Testis (tissue), 3 donors: Measurements from ENCODE around the gene BMERB1. TPM values are rescaled to one million over a fixed set of nuclear protein-coding genes. Genes with fewer than 3 reads are reported as not detected.

Experiments
- DNase-seq: peaks from one replicate; pipeline ENCODE4 v3.0.0-alpha.2; 2019
- H3K27ac ChIP-seq, 2 donors: fragments of 200-600 bp; sonication (generic); one replicate each; pipeline ENCODE4 v1.5.1; 2019
- H3K27me3 ChIP-seq: fragments of 200-600 bp; sonication (generic); one replicate; pipeline ENCODE4 v1.5.1; 2019
- H3K36me3 ChIP-seq: fragments of 200-600 bp; sonication (generic); one replicate; pipeline ENCODE4 v1.5.1; 2017; ENCODE audit warnings: low read depth; ENCODE audit errors: missing control alignments
- H3K4me1 ChIP-seq: fragments of 200-600 bp; sonication (generic); one replicate; pipeline ENCODE4 v1.5.1; 2019
- H3K4me3 ChIP-seq, 2 donors: fragments of 200-600 bp; sonication (generic); one replicate each; pipeline ENCODE4 v1.5.1; 2017 to 2019
- H3K9me3 ChIP-seq: fragments of 200-600 bp; sonication (generic); one replicate; pipeline ENCODE4 v1.5.1; 2017
- POLR2A ChIP-seq: fragments of 450-650 bp; IDR thresholded peaks from one replicate; pipeline ENCODE4 v1.6.1; 2017; ENCODE audit warnings: antibody characterized with exemption, mild to moderate bottlenecking, moderate library complexity
- WGBS, 2 donors: methylation state at CpG; one replicate each; pipeline ENCODE4 v1.1.5; 2018; 5-methylcytosine and 5-hydroxymethylcytosine counted together
- intact Hi-C: fragments of 100-400 bp; cut with DNase I; formaldehyde crosslinking; loops from one replicate; pipeline ENCODE4 v1.15.1; 2023; ENCODE audit warnings: low total_unique reads
- polyA plus RNA-seq: library from polyadenylated mRNA; stranded (reverse); fragments of 350-450 nt; fragmentation: Illumina TruSeq; extraction: RNeasy Lipid Tissue Mini Kit (QIAGEN cat#74804); gene quantifications from one replicate; pipeline ENCODE4 v1.2.3, GENCODE V29; 2014; ENCODE audit warnings: low read depth, low replicate concordance; ENCODE audit not compliant: insufficient read depth
- total RNA-seq, 2 donors: library from RNA; depleted of rRNA; stranded (reverse); fragments of >200 nt; gene quantifications; one replicate each; pipeline ENCODE4 v1.2.3, GENCODE V29; 2016
- TF ChIP-seq, protein P1 (sequence below), 3 experiments: fragments of 450-650 bp in 2 of 3; fragments of 200-600 bp in 1 of 3; sonication (generic) in 1 of 3; IDR thresholded peaks; one replicate each; pipeline ENCODE4 v1.5.1; 2016 to 2019; ENCODE audit warnings: antibody characterized with exemption in 3 of 3, mild to moderate bottlenecking in 2 of 3, moderate library complexity in 1 of 3

Gene BMERB1
- total and polyA plus RNA-seq, 3 donors from 2014 or later = 54.1 to 102 (median 63.1) TPM

DNA sequence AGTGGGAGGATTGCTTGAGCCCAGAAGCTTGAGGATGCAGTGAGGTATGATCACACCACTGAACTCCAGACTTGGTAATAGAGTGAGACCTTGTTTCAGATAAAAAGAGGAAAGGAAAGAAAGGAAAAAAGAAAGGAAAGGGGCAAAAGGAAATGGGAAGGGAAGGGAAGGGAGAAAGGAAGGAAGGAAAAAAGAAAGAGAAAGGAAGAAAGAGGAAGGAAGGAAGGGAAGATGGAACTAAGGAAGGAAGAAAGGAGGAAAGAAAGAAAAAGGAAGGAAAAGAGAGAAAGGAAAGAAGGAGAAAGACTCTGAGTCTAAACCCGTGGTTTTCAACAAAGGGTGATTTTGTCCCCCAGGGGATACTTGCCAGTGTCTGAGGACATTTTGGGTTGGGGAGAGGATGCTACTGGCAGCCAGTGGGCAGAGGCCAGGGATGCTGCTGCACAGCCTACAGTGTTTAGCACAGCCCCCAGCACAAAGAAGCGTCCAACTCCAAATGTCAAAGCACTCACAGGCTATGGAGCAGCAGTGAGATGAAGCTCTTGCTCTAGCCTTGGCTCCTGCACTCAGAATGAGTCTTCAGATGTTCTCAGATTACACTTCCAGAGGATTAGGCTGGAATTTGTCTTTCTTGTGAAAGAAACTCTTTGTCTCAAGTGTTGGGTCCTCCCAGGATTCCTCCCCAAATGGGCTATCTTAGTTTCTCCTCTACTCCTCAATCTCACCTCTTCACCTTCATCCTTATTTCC lies 64.2 kb downstream of the BMERB1 start:
- Histone ChIP-seq H3K4me3 (no peak overlapping the region), H3K27ac (no peak overlapping the region), H3K36me3 (no peaks in the 10 kb centered on the region), H3K27me3 (no peaks in the 10 kb centered on the region), H3K9me3 (no peaks in the 10 kb centered on the region), H3K4me1 (no peaks in the 10 kb centered on the region)
- 68 to 80% methylated on average over 2 of the region's 2 CpGs for WGBS, 2 donors
- intact Hi-C loops = no loop called here
- no peak for DNase-seq
- no peak for TF ChIP-seq POLR2A
- TF ChIP-seq, protein P1, sequence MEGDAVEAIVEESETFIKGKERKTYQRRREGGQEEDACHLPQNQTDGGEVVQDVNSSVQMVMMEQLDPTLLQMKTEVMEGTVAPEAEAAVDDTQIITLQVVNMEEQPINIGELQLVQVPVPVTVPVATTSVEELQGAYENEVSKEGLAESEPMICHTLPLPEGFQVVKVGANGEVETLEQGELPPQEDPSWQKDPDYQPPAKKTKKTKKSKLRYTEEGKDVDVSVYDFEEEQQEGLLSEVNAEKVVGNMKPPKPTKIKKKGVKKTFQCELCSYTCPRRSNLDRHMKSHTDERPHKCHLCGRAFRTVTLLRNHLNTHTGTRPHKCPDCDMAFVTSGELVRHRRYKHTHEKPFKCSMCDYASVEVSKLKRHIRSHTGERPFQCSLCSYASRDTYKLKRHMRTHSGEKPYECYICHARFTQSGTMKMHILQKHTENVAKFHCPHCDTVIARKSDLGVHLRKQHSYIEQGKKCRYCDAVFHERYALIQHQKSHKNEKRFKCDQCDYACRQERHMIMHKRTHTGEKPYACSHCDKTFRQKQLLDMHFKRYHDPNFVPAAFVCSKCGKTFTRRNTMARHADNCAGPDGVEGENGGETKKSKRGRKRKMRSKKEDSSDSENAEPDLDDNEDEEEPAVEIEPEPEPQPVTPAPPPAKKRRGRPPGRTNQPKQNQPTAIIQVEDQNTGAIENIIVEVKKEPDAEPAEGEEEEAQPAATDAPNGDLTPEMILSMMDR (IDR thresholded peaks at IDR 0.05) = no peak

DNA sequence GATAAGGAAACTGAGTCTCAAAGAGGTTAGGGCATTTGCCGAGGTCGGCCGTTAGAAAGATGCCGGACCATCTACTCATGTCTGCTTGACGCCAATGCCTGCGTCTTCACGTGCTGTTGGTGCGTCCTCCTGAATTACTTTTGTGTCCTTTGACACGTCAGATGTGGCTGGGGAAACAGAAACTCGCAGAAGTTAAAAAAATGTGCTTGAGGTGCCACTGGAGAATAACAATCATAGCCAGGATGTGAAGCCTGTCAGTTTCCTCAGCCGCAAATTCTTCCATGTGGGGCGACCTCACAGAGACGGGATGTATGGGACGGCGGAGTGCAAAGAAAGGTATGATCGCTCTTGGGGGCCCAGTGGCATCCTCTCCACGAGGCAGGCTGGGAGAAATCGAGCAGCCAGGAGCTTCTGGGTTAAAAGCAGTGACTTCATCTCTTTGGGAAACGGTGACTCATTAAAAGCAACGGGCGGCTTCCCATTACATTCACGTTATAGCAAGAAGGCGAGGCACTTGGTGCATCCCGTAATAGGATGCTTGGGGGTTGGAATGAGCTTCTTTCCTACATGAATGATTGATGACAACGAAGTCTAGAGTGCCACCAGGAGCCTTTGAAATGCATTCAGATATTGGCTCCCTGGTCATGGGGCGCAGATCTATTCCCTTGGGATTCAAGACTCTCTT lies 67.8 kb downstream of the BMERB1 start:
- intact Hi-C loops = no loop called here
- H3K9me3 ChIP-seq = no peaks in the 10 kb centered on the region
- H3K4me1 ChIP-seq = peaks cover 2% of the 10 kb centered on the region
- TF ChIP-seq, protein P1 (IDR thresholded peaks at IDR 0.05) = no peak
- no peak for TF ChIP-seq POLR2A
- 87 to 89% methylated on average over 26 of the region's 26 CpGs for WGBS, 2 donors
- no peaks in the 10 kb centered on the region for H3K36me3 ChIP-seq
- DNase-seq = no peak
- H3K27me3 ChIP-seq = no peaks in the 10 kb centered on the region
- H3K27ac ChIP-seq = no peak overlapping the region
- H3K4me3 ChIP-seq = no peak overlapping the region

DNA sequence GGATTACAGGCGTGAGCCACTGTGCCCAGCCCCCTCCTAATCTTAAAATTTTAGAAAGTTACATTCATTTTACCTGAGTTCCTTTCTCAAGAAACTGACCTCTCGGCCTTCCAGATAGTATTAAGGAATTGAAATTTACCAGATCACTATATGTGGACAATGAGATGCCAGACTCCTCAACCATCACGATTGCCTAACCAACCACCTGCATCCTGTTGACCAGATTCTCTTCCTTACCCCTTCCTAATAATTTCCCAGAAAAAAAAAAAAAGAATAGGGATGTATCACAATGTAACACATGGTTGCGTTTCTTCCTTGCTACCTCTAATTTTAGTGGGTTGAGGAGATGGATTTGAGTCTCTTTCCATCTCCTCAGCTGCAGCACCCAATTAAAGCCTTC lies 72.1 kb downstream of the BMERB1 start:
- Histone ChIP-seq H3K4me1 (peaks cover 9% of the 10 kb centered on the region), H3K9me3 (no peaks in the 10 kb centered on the region), H3K27ac (no peak overlapping the region), H3K36me3 (no peaks in the 10 kb centered on the region), H3K27me3 (no peaks in the 10 kb centered on the region), H3K4me3 (no peak overlapping the region)
- TF ChIP-seq POLR2A = no peak
- TF ChIP-seq, protein P1 (IDR thresholded peaks at IDR 0.05) = no peak
- WGBS, 2 donors = 70 to 75% methylated on average over 4 of the region's 4 CpGs
- intact Hi-C loops = no loop called here
- DNase-seq = no peak

DNA sequence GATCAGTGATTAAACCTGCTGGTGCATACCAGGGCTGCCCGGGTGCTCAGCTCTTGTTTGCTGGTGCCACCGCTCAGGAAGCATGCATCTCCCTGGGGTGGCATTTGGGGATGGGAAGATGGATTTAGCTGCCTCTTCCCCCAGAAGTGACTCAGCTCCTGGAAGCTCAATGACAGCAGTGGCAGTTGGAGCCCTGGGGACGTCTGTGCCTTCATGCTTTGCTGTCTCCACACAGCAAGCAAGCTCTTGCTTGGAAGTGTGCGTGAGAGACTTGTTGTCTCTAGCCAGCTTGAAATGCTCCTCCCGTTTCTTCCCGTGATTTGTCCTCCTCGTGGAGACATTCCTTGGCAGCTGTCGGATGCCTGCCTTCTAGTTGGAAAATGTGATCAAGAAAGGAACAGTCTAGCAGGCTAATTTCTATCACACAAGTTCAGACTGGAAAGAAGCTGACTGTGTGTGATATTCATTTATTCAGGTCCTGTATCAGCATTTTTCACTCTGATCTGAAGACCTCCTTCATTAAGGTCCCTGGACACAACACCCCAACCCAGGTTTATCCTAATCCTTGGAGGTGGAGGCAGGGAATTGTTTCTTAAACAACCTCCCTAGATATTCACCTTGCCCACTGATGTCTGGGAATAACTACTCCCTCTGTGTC lies 73.0 kb downstream of the BMERB1 start:
- intact Hi-C loops = no loop called here
- TF ChIP-seq, protein P1 (IDR thresholded peaks at IDR 0.05) = no peak
- no peak for TF ChIP-seq POLR2A
- no peaks in the 10 kb centered on the region for H3K9me3 ChIP-seq
- no peaks in the 10 kb centered on the region for H3K36me3 ChIP-seq
- H3K4me1 ChIP-seq = peaks cover 9% of the 10 kb centered on the region
- DNase-seq = peak; percentile 42
- H3K4me3 ChIP-seq = no peak overlapping the region
- H3K27me3 ChIP-seq = no peaks in the 10 kb centered on the region
- 44 to 57% methylated on average over 8 of the region's 8 CpGs for WGBS, 2 donors
- no peak overlapping the region for H3K27ac ChIP-seq
